HG03095 (cell line): ENCODE data around the gene LGR5.

Source experiments
- ATAC-seq: cut with Tn5 transposase; IDR thresholded peaks from one replicate; pipeline ENCODE4 v1.9.1; 2021; ENCODE audit warnings: moderate library complexity; ENCODE audit not compliant: unreplicated experiment

Gene LGR5

DNA sequence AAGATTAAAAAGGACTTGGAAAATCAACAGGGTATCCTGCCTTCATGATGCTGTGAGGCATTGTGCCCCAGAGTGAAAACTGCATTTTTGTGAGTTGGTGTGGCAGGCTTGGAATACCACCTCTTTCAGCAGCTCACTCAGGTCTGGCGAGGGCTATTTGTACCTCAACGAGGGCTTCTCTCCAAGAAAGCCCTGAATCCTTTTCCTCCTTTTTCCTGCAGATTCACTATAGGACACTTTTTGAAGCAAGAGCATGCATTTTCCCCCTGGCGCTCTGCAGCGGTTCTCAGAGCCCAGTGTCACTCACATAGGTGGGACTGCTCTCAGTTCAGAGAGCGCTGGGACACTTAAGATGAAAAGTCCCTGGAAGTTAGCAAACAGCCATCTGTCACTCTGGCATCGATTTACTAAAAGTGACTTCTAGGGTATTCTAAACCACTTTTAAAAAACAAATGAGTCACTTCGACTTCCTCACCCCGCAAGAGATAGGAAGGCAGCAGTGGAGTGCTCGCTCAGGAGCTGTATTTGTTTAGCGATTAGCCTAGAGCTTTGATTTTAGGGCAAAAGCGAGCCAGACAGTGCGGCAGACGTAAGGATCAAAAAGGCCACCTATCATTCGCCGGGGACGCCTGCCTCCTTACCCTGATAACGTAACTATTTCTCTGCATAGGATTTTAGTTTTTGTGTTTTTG lies 782 bp upstream of the LGR5 start:
- ATAC-seq, result no peak

GRCh38 chr12:71439362-71439612 lies 311 bp upstream of the LGR5 start:
- ATAC-seq, result no peak

GRCh38 chr12:71440345-71440762 lies 756 bp downstream of the LGR5 start:
- ATAC-seq, result no peak

GRCh38 chr12:71440763-71441748 lies 1.5 kb downstream of the LGR5 start:
- ATAC-seq, result no peak

- ATAC-seq, result no peak
These were observed 2.4 kb downstream of the LGR5 start for GRCh38 chr12:71441836-71442566.

DNA sequence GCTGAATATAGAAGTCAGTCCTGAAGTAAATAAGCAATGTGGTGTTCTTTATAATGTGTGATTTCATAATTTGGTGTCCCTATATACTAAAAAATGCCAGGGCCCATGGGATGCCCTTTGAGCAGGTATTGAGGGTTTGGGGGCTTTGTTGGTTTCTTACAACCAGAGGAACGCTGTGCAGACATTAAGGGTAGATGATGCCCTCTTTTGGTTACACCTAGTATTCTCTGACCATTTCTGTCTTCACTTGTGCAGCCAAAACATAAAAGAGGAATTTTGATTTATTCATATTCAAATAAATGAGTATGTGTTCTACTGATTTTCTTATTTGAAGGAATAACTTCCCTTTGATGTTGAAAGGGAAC lies 3.0 kb downstream of the LGR5 start:
- no peak for ATAC-seq

GRCh38 chr12:71445071-71445470 lies 5.5 kb downstream of the LGR5 start:
- ATAC-seq, result no peak

GRCh38 chr12:71447691-71448132 lies 8.1 kb downstream of the LGR5 start:
- ATAC-seq, result no peak

DNA sequence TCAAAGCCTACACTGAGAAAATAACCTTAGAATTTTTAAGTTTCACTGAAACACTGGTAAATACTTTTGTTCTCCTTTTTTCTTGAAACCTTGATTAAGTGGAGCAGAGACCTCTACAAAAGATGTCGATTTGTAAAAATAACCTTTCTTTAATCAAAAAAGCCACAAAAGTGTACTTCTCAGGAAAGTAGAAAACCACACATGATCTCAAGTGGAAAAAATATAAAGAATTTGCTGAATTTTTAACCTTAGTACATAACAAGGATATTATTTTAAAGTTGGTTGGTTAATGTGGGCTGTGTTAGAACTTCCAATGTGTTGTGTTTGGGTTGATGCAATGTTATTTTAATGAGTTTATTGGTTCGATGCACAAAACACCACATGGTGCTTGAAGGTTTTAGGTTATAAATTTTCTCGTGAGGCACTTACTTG lies 8.6 kb downstream of the LGR5 start:
- ATAC-seq, result no peak

DNA sequence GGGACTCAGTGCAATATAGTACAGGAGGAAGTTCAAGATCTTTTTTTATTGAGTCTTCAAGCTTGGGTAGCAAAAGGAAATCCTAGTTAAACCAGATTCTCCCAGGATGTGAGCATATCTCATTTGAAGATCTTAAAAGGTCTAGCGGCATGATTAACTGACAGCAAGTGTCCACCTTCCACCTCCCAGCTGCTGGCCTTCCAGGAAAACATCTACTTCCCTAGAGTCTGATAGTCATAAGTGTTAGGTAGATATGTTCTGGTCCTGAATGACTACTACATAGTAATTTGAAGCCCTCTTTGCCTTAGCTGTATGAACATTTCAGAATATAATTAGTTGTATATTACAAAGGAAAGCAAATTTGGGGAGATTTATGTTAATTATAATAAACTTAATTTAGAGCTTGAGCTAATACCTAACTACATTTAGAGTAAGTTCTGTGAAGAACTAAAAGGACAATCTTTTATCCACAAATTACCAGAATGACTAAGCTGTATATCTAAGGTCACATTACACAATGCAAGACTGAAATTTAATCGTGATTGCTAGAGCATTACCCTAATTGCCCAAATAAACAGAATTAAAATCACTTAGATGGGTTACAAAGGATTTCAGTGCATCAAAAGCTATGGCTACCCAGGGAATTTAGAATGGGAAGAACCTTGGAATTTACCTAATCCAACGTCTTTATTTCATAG lies 9.9 kb downstream of the LGR5 start:
- ATAC-seq, result no peak

DNA sequence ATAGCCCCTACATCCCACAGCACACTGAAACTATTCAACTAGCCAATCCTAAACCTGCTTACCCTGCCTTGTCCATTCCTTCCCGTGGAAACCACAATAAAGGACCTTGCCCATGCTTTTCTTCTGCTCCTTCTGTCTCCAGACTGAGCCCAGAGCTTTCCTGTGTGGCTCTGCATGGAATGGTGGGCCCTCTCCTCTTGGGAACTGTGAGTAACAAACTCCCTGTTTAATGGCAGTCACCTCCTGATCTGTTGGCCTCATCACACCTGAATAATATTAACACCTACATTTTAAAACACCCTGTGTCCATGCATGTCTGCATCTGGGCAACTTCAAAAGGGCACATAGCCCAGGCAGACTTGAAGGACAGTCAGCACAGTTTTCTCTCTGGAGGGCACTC lies 12.4 kb downstream of the LGR5 start:
- no peak for ATAC-seq

DNA sequence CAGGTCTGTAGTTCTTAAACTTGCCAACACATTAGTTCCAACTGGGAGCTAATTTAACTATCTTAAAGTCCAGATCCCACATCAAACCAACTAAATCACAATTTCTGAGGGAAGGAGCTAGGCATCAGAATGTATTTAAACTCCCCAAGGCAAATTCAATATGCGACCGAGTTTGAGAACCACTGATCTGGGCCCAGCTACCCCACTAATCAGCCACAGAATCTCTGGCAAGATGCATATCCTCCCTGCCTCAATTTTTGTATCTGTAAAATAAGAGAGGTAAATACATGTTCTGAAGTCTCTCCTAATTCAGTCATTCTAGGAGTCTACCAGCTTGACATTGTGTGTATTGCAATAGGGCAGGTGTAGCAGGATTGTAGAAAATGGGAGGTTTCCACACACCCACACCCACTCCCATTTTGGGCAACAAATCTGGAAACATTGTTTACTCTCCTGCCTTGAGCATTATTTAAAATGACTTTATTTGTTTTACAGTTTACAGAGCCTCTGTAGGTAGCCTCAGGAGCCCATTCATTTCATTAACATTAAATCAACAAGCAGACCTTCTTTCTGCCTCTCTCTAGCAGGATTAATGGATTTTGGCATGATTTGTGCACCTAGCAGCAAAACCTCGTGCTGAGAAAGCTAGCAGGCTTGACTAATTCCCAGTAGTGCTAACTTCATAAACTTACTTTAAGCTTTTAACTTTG lies 15.6 kb downstream of the LGR5 start:
- ATAC-seq, result no peak

DNA sequence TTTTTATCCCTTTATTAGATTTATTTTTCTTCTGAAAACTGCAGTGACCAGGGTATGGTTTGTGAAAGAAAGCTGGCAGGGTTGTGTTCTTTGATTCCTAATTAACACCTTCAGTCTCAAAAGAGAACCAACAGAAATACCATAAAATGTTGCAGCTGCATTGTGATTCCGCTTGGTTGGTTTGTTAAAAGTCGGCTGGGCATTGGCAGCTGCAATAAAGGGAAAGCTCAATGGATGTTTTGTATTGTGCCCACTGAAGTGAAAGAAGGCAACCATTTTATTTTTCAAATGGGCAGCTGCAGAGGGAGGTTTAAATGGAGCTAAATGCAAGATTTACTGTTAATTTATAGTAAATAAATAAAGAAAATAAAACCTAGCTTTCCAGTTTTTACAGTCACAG lies 16.7 kb downstream of the LGR5 start:
- no peak for ATAC-seq

DNA sequence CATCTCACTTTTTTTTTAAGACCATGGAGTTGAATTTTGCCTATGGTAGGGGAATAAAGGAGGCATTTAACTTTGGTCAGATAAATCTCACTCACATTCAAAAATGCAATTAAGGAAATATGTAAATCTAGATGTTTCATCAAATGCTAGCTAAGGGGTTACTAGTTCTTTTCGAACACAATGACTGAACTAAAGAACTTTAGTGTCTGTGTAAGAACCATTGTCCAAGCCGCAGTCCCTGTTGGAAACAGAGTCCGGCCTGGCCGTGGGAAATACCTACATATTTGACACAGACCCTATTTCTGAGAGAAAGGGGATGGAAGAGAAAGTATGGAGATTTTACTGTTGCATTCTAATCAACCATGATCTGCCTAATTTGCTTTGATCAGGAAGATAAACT lies 17.4 kb downstream of the LGR5 start:
- ATAC-seq, result no peak

- no peak for ATAC-seq
These were observed 20.7 kb downstream of the LGR5 start for GRCh38 chr12:71460318-71460717.

GRCh38 chr12:71460850-71461609 lies 21.4 kb downstream of the LGR5 start:
- no peak for ATAC-seq

DNA sequence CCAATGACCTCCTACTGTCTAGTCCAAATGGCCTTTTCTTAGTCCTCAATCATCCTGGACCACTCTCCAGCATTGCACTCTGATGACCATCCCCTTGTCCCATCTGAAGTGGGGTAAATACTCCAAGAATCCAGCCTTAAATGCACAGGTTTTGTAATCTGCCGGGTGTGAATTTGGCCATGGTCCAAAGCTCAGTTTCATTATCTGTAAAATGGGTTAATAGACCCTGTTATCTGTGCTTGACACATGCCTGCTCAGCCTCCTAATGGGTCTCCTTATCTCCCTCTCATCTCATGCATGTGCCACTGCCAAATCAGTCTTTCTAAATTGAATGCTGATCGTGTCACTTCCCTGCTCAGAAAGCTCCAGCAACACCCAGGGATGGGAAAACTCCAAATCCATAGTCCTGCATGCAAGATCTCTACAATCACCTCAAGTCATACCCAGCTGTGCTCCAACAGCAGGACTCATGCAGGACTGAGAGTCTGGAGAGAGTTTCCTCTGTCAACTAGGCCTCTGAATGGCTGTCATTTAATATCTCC lies 22.3 kb downstream of the LGR5 start:
- no peak for ATAC-seq

- no peak for ATAC-seq
These were observed 26.2 kb downstream of the LGR5 start for GRCh38 chr12:71465796-71466195.

GRCh38 chr12:71469258-71469750 lies 29.7 kb downstream of the LGR5 start:
- ATAC-seq, result no peak
